Islet precursor cell (in vitro differentiated cells): Measurements from ENCODE around the gene ABLIM1.

ENCODE experiments used
- DNase-seq: peaks from one replicate; pipeline ENCODE4 v3.0.0-alpha.2; 2018

Gene ABLIM1

GRCh38 chr10:114513381-114513792 is 144.7 kb downstream of the ABLIM1 start:
- no peak for DNase-seq

GRCh38 chr10:114511881-114512280 is 146.2 kb downstream of the ABLIM1 start:
- no peak for DNase-seq

GRCh38 chr10:114508376-114508775 is 149.7 kb downstream of the ABLIM1 start:
- DNase-seq, result no peak

GRCh38 chr10:114507449-114507848 is 150.6 kb downstream of the ABLIM1 start:
- no peak for DNase-seq

GRCh38 chr10:114506871-114507385 is 151.1 kb downstream of the ABLIM1 start:
- DNase-seq, result no peak

GRCh38 chr10:114504769-114505579 is 153.1 kb downstream of the ABLIM1 start:
- DNase-seq, result no peak

GRCh38 chr10:114502074-114502473 is 156.0 kb downstream of the ABLIM1 start:
- DNase-seq, result no peak

GRCh38 chr10:114501650-114502049 is 156.4 kb downstream of the ABLIM1 start:
- DNase-seq, result no peak

- no peak for DNase-seq
These were observed 157.4 kb downstream of the ABLIM1 start for GRCh38 chr10:114500643-114501042.

GRCh38 chr10:114499630-114500190 is 158.4 kb downstream of the ABLIM1 start:
- no peak for DNase-seq

GRCh38 chr10:114499116-114499515 is 159.0 kb downstream of the ABLIM1 start:
- DNase-seq, result no peak

GRCh38 chr10:114498413-114499111 is 159.5 kb downstream of the ABLIM1 start:
- DNase-seq, result no peak

- DNase-seq, result no peak
These were observed 162.8 kb downstream of the ABLIM1 start for GRCh38 chr10:114495303-114495702.

- no peak for DNase-seq
These were observed 165.6 kb downstream of the ABLIM1 start for GRCh38 chr10:114492351-114493037.

- no peak for DNase-seq
These were observed 166.1 kb downstream of the ABLIM1 start for GRCh38 chr10:114491933-114492332.

- no peak for DNase-seq
These were observed 166.7 kb downstream of the ABLIM1 start for GRCh38 chr10:114491419-114491818.

GRCh38 chr10:114489521-114490310 is 168.4 kb downstream of the ABLIM1 start:
- peak; percentile 99 for DNase-seq

- no peak for DNase-seq
These were observed 170.1 kb downstream of the ABLIM1 start for GRCh38 chr10:114487815-114488536.

GRCh38 chr10:114486938-114487814 is 170.9 kb downstream of the ABLIM1 start:
- DNase-seq, result peak; percentile 80

- no peak for DNase-seq
These were observed 172.2 kb downstream of the ABLIM1 start for GRCh38 chr10:114485696-114486400.
